GM21786 (cell line): ENCODE results near the gene PRKACA.

Experiments
- ATAC-seq: cut with Tn5 transposase; IDR thresholded peaks from one replicate; pipeline ENCODE4 v1.9.1; 2021; ENCODE audit not compliant: unreplicated experiment

The PRKACA gene

DNA sequence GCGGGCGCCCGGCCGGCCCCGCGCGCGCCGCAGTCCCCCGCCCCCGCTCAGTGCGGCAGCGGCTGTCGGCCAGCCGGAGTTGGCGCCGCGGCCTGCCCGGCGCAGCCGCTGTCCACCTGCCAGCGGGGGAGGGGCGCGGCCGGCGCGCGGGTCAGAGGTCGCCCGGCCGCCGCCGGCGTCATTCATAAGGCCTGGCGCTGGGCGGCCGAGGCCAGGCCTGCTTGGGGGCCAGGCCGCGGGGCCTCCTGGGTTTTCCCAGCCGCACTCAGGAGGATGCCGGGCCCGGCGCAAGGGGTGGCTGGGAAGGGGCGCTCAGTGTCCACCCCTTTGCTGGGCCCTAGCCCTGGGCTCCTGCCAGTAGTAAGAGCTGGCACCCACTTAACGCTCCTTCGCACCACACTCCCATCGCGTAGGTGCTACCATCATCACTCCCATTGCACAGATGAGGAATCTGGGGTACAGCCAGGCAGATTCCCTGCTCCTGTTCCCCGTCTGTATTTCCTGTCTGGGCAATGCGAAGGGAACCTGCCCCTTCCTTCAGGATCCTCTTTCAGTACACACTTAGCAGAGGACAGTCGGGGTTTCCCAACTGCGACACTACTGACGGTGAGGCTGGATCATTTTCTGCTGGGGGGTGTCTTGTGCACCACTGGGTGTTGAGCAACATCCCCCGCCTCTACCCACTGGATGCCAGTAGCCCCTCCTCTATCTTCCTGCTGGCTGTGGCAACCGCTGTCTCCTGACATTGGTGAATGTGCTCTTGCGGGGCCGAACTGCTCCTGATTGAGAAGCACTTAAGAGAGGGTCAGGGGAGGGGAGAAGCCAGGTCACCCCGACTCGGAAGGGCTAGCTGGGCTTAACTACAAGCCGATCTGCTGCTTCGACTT lies 846 bp upstream of the PRKACA start:
- ATAC-seq, result peak; percentile 36

DNA sequence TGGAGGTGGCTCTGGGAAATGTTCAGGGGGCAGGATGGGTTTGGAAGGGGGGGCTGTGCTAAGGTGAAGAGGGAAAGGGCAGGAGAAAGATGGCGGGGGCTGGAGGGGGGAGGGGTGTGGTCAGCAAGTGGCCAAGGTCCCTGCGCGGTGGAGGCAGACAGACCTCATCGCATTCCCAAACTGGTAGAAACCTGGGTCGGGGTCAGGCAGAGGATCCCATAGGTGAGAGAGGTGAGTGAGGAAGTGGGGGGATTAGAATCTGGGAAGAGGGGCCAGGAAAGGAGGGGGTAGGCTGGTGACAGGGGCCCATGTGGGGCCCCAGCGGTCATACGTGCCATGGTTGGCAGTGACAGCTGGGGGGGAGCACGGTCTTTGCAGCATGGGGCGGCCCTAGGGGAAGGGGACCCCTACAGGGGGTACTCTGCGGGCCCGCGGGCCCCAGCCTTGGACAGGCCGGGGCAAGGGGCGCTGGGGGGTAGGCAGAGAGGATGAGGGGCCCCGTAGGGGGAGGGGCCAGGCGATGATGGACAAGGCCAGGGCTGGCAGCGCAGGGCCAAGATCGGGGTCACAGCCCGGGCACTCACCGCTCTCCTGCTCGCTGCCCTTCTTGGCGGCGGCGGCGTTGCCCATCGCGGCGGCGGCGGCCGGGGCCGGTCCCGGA lies 514 bp downstream of the PRKACA start:
- peak; percentile 8 for ATAC-seq

DNA sequence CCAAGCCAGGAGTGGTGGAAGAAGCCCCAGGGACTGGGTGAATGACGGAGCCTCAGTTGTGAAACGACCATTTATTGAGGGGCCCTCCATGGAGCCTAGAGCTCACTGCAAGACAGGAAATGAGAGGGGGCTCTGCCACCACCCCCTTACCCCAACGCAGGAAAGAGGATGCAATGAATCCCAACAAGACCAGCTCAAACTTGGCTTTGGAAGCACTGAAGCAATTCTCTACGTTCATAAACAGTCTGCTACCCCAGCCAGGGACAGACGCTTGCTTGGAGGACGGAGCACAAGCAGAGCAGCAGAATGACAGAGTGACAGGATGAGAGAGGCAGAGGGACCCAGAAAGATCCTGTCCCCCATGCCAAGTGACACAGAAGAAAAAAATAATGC lies 1.0 kb downstream of the PRKACA start:
- no peak for ATAC-seq

DNA sequence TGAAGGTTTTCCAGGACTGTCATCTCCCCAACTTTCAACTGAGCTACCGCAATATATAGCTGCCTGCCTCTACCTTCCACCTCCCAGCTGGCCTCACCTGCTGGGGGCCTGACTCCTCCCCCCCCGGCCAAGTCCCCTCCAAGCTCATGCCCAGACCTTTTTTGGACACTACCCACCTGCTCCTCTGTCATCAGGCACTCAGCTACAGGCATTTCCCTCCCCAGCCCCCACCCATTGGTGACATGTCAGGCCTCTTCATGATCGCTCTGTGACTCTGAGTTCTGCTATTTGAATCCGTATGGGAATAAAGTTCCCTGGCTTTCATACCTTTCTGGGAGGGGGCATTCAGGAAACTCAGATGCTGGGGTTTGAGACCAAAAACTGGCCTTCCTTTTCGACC lies 1.8 kb downstream of the PRKACA start:
- ATAC-seq, result no peak

DNA sequence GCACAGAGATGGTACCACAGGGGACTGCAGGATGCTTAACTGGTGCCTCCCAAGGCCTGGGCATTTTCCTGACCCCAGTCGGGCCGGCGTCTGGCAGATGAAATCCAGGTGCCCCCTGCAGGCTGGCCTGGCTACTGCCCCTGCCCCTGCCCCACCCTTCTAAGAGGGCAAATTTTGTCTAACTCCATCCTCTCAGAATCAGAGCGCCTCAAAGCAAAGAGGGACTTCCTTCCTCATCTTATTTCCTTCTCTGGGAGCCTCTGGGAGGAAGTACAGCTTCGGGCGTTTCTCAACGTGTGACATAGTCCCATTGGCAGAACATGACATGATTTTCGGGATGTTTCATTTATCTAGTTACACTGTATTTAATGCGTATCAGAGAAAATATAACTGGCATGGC lies 2.7 kb downstream of the PRKACA start:
- ATAC-seq, result no peak

DNA sequence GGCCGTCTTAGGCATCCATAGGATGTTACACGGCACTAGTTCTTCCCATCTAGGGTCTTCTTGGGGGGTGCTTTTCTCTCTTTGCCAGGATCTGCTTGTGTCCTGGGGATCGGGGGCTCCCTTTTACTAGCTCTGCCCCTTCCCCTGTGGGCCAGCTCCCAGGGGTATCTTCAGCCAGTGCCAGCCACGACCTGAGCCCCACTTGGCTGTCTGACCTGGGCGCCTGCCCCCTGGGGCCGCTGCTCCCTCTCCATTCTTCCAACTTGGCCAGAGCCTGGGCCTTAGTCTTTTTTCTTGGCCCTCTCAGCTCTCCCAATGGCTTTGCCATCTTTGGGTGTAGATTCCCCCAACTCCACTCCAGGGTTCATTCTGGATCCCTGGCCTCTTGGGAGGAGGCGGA lies 3.1 kb downstream of the PRKACA start:
- no peak for ATAC-seq

DNA sequence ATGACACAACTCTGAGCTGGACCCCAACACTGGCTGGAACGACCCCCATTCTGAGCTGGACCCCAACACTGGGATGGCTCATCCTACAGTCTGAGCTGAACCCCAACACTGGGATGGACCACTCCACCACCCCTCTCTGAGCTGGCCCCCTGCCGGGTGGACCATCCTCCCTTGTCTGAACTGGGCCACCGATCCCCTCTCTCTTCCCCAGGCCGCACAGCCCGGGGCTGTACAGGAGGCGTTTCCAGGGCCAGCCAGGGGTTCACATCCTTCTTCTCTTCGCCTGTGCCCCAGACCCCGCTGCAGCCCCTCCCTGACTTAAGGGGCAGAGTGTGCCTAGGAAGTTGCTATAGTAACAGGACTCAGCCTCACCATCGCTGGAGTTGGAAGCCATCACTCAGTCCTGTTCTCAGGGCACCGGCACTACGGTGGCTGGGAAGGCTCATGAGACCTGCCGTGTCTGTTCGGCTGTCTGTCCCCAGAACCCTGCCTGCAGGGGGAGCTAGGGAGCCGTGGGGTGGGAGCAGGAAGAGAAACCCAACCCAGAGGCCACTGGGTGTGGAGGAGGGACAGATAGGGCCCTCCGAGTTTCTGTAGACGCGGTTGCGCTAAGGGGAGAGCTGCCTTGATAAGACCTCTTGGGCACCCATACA lies 3.7 kb downstream of the PRKACA start:
- no peak for ATAC-seq

DNA sequence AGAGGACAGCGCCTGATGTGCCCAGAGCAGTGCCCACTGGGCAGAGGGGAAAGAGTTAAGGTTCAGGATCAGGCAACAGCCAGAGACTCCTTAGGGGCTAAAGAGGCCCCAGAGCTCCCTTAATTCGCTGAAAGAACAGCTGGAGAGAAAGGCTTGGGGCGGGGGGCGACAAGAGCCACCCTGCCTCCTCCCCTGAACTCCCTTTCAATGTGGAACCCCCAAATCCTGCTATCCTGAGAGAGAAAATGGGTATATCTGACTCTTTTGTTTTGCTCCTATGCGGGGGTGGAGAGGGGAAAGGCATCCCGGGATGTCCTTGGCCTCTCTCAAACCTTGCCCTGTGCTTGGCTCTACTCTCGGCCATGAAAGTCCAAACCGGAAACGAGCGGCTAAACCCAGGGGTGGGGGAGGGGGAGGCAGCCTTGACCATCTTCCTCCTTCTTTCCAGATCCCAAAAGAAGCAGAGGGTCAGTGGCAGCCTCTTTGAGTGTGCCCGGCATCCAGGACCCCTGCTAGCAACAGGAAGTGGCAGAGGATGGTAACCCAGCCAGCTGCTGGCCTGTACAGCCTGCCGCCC lies 4.7 kb downstream of the PRKACA start:
- ATAC-seq, result no peak

DNA sequence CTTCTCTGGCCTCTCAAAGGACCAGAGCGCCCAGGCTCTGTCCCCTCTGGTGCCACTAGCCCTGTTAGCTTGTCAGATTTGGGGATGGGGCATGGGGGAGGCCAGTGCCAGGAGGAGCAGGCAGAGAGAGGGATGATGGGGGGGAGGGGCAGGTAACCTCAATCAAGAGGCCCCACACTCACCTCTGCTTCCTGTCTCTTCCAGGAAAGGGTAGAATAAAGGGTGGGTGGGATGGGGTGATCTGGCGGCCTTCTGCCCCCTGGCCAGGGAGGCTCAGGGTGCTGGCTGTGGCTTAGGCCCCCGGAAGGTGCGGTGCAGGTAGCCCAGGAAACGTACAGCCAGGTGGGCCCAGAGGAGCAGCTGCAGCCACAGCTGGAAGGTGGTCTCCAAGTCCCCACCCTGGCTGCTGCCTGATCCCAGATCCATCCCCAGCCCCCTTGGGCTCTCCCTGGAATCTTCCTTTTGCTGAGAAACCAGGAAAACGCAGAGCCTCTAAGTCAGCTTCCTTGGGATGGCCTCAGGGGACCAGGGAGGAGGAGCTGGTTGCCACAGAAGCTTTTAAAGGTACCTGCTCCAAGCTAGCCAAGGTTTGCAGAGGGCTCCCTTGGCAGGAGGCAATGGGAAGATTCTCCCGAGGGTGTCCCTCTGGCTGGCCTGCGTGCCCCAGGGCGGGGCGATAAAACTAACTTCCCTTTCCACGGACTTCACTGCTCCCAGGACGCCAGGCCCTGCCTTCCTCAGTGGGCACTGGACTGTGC lies 5.3 kb downstream of the PRKACA start:
- ATAC-seq, result no peak

DNA sequence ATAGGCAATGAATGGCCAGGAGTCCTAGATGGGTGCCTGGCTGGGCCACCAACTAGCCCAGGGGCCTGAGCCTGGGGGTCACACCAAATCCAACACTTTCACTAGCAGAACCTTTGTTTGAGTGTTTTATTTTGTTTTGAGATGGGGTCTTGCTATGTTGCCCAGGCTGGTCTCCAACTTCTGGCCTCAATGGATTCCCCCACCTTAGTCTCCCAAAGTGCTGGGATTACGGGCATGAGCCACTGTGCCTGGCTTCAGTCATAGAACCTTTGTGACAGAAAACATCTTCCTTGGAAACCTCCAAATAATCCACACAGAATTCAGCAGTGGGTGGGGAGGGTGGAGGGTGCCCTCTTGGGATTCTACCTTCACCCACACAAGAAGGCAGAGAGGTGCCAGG lies 6.1 kb downstream of the PRKACA start:
- ATAC-seq, result no peak

DNA sequence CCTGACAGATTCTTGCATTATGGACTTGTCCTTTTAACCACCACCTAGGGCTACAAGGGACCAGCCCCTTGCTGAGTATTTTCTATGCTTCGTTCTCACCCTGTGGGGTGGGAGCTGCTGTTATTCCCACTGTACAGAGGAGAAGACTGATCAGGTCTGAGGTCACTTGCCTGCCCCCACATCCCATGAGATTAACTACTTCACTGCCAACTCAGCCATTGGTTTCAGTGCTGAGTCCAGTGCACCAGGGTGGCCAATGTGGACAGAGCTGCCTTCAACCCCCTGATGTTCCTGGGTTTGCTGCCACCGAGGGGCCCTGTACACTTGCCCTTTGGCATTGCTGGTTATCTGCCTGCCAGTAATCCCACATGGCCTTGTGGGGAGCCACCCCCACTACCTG lies 6.9 kb downstream of the PRKACA start:
- no peak for ATAC-seq

DNA sequence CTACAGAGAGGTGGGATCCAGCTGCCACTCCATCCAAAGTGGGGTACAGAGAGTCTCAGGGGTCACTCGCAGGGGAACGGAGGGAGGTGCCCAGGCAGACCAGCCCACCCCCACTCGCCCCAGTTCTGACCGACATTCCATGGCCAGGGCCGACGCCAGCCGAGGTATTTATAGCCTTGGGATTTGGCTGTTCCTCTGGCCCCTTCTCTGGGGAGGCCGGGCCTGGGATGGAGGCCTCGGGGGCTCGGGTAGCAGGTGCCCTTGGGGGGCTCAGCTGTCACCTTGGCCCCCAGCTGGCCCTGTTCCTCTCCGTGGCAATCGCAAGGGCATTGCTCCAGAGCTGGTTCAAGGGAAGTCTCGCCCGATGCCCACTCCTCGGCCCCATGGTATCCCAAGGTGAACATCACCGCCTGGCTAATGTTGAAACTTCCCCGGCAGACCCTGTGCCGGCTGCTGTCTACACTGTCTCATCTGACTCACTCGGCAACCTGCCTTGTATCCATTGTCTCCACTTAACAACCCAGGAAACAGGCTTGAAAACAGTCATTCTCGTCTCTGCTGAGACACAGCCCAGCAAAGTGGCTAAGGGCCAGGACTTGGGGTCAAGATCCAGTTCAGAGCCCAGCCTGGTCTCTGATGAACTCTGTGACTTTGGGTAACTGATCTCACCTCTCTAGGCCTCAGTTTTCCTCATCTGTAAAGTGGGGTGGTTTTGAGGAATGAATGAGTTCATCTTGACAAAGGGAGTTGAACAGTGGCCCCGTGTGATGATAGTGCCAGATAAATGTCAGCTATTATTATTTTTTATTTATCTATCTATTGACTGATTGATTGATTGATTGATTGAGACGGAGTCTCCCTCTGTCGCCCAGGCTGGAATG lies 9.7 kb downstream of the PRKACA start:
- ATAC-seq, result no peak

DNA sequence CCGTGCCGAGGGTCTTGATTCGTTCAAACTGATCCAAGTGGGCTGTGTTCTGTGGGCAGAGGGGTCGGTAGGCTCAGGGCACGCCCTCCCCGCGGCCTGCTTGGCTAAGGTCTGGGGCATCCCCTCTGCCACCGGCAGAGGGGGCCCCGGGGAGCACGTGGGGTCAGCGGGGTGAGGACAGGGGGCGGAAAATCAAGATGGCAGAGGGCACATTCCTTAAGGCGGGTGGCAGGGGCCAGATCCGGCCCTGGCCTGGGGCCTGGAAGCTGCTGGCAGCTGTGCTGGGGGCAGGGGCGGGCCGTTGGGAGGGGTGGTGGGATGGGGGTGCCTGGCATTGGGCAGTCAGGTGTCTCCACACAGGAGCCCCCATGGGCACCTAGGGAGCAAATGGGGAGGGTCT lies 10.7 kb downstream of the PRKACA start:
- ATAC-seq, result no peak

DNA sequence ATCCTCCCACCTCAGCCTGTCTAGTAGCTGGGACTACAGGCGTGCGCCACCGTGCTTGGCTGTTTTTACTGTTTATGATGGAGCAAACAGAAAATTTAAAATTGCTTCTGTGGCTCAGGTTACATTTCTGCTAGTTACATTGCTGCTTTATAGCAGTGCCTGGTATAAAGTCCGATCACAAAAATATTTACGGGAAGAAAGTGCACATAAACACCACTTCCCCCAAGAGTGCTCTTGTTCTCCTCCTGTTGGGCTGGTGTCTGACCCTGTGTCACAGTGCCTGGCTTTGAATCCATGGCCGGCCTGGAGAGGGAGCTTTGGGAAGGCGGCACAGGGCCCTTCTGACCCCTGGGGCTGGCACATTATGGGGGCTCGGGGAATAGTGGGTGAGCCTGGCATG lies 11.9 kb downstream of the PRKACA start:
- no peak for ATAC-seq

DNA sequence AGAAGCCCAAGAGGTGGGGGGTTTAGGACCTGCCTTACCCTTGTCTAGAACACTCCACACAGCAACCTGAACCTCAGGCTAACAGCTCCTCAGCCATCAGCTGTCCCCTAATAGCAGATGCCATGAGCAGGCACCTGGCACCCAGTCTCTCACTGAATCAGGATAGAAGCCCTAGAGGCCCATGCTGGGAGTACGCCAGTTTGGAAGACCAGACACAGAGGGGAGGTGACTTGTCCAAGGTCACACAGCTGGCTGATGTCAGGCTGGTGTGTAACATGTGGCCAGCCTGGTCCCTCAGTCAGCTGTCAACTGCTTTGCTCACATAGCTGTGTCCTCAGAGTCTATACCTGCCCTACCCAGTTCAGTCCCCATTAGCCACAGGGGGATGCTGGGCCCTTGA lies 14.3 kb downstream of the PRKACA start:
- no peak for ATAC-seq

DNA sequence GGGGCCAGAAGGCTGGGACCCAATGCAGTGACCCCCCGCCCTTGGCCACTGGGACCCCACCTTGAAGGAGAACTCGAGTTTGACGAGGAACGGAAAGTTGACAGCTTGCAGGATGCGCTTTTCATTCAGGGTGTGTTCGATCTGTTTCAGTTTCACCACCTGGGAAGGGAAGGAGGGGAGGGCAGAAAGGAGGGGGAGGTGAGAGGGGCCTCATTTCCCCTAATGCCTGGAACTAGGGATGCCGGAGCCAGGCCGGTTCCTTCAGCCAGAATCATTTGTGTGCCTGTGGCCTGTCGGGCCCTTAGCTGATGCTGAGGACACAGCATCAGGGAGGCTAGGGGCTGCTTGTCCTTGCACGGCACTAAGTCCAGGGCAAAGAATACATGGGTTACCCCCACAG lies 14.8 kb downstream of the PRKACA start:
- ATAC-seq, result no peak

DNA sequence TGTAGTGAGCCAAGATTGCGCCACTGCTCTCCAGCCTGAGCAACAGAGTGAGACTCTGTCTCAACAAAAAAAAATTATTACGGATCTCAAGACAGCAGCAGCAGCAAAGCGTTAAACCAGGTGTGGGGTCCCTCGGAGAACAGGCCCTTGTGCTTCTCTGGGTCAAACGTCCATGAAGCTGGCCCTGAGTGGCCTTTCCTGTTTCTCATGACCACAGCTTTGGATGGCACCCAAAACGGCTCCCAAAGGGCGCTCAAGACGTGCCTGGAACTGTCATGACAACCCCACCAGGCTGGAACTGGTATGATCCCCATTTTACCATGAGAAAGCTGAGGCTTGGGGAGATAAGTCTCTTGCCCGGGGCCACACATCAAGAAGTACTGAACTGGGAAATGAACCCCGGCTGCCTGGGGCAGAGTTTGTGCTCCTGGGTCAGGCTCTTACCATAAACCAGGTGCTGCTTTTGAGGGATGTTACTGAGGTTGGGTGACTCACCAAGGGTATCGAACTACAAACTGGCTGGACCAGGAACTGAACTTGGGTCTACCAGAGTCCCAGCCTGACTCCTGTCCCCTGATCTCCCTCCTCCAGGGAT lies 15.4 kb downstream of the PRKACA start:
- ATAC-seq, result no peak

DNA sequence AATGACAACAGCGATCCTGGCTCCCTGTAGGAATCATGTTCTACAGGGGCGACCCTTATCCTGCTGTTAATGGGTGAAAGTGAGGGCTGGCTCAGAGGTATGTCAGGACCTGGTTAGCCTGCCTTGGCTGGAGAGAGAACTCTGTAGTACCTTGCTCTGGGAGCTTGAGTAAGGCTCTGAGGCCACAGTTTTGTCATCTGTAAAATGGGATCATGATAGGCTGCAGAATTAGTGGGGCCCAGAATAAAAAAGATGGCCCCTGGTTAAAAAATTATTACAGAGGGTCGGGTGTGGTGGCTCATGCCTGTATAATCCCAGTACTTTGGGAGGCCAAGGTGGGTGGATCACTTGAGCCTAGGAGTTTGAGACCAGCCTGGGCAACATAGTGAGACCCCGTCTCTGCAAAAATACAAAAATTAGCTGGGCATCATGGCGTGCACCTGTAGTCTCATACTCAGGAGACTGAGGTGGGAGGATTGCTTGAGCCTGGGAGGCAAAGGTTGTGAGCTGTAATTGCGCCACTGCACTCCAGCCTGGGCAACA lies 16.5 kb downstream of the PRKACA start:
- no peak for ATAC-seq

DNA sequence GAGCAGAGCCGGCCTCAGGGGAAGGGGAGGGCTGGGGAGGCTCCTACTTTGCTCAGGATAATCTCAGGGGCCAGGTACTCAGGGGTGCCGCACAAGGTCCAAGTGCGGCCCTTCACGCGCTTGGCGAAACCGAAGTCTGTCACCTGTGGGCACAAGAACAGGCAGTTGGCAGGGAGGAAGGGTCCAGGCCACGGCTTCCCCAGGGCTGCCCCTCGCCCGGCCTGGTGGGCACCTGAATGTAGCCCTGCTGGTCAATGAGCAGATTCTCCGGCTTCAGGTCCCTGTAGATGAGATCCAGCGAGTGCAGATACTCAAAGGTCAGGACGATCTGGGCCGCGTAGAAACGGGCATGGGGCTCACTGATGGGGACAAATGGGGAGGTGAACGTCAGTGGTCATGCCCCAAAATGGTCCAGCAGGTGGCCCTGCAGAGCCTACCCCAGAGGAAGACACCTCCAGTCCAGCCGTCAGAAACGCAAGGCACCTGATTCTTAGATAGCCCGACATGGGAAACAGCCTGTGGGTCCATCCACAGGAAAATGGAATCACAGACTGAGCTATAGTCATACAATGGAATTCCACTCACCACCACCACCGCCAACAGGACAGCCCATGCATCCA lies 19.9 kb downstream of the PRKACA start:
- no peak for ATAC-seq
